Stimulated activated CD4-positive, alpha-beta T cell treated with anti-CD3 and anti-CD28 coated beads, Interleukin-1b, Interleukin-23, amount 100 ng/mL, for 24 hours (primary cell): ENCODE measurements around the gene ITK.
"Not testable (repeated sequence)": the region's sequence is repeated elsewhere in the genome, so short reads cannot be mapped to it uniquely, and the experiment has no call there.

ENCODE experiments used
- DNase-seq, 4 experiments: peaks; one replicate each; pipeline ENCODE4 v3.0.0-alpha.2; 2020; ENCODE audit warnings: low read depth in 4 of 4, low spot score in 1 of 4

Gene ITK

DNA sequence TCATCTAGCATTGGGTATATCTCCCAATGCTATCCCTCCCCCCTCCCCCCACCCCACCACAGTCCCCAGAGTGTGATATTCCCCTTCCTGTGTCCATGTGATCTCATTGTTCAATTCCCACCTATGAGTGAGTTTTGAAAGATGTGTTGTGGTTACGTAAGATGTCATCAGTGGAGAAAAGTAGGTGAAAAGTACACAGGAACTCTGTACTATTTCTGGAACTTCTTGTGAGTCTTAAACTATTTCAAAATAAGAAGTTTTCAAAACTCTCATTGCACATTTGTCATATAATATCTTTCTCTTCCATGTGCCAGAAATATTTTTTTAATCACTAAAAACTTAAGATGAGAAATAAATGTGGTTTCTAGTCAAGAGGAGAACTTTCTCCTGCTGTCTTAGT is 30.0 kb downstream of the ITK start:
- not testable (repeated sequence) for DNase-seq

DNA sequence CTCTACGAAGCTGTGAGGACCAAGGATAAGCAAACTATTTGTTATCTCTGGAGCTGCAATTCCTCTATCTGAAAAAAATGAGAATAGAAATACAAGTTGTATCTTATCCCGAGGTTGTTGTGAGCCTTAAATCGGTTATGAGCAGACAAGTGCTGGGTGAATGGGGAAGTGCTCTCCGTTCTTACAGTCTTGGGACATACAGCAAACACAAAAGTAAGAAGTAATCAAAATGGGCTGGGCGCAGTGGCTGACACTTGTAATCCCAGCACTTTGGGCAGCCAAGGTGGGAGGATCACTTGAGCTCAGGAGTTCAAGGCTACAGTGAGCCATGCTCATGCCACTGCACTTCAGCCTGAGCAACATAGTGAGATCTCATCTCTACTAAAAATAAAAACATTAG is 31.7 kb downstream of the ITK start:
- DNase-seq = no peak

DNA sequence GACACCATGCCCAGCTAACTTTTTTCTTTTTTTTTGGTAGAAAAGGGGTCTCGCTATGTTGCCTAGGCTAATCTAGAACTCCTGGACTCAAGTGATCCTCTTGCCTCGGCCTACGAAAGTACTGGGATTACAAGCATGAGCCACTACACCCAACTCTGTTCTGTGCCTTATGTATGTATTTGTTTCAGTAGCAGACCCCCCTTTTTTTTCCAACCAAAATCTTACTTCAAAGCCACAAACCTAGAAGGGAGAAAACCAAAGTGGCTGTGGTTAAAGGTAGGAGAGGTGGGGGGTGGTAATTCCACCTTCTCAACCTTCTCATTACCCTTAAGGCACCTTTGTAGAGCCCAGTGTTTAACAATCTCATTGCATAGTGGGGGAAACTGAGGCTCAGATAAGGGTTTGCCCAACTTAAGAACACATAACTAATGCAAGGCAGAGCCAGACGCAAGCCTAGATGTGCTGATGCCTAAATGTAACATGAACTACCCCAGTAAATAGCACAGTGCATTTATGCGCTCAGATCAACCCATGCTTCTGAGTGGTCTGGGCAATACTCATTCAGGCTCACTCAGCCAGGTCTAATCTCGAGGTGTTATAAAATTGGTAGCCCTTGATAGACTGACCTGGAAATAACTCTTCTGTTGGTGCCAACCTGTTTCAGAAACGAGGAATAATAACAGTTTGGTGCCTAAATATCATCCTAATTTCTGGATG is 33.0 kb downstream of the ITK start:
- DNase-seq = no peak

DNA sequence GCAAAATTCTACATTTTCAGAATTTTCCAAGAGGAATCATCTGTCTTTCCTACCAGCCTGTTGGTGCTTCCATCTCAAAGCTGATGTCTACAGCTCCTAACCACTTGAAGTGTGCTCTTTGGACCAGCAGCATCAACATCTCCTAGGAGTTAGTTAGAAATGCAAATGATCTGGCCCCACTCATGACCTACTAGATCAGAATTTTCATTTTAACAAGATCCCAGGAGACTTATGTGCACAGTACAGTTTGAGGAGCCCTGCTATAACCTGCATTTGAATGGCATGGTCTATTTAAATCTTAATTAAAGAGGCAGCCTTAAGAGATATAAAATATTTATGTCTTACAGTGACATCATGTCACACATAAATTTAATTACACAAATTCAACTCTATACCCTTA is 33.8 kb downstream of the ITK start:
- DNase-seq = no peak

DNA sequence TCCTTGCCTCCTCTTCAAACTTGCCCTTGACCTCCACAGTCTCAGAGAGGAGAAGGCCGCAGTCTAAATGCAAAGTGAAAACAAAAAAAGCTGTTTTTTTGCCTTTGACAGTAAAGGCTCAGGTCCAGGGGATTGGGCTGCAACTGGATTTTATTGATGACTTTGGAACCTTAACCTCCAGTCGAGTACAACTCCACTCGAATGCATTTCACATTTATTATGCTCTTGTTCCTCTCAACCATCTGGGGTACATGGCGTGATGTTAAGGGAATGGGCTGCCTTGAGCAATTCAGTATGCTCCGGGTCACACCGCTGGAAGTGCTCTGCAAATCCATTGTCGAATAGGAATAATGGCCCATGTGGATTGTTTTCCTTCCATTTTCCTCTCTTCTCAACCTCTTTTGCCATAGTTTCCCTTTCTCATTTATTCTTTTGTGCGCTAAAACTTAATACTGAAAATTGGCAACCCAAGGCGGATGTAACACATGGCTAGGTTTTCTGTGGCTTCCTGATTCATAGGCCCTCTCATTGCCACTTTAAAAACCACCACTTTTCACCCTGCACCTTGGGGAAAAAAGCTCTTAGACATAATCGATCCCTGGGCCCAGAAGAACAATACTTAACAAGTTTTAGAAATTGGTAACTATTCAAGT is 34.3 kb downstream of the ITK start:
- DNase-seq = no peak

DNA sequence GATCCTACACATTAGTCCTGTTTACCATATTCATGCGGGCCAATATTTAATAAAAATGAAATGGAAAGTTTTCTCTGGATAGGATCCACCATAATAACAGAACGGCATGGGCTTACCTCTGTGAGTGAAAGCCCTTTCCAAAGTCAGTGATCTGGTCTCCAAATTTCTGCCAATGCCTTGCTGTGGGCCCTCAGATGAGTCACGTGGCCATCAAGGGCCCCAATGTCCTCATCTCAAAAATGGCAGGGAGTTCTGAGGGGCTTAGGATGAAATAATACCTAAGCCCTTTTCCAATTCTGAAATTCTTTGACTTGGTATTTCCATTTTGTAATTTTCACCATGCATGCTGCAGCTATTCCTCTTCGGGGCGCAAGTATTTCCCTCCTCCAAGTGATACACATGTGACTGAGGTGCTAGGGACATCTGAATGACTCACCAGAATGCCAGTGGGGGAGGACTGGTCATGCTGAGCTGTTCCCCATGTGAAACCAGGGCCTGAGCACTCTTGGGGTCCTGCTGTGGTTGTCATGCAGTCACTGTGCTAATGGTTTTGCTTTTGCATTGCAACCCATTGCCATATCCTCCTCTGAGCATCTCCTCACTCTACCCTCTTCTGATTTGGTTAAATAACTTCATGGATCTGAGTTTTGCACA is 35.0 kb downstream of the ITK start:
- DNase-seq = no peak

DNA sequence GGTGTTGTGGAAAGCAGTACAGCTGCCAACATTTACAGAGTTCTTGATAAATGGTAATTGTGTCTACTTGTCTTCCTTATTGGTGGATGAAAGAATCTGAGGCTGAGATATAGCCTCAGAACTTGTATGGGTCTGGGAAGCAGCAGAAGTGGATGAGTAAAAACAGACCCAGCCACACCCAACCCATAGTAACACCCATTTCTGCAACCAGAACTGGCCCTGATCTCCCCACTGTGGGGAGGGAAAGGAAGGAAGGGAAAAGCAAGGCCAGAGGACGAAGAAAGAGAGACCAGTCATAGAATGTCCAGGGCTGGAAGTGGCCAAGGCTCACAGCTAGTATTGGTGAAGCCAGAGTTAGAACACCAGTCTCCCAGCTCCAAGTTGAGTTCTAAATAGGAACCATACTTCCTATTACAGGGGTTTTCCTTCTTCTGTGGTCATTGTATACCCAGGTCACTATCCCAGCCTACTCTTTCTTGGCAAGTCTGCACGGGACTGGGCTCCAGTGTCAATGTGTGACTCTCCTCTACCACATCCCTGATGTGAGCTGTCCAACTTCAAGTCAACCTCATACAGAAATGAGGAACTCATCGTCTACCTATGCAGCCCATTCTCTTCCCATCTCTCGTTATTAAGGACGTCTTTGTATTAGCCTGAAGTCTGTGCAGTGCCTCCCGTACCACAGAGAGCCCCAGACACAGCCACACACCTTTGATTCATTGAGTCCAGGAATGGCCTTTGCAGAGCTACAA is 35.9 kb downstream of the ITK start:
- no peak for DNase-seq

DNA sequence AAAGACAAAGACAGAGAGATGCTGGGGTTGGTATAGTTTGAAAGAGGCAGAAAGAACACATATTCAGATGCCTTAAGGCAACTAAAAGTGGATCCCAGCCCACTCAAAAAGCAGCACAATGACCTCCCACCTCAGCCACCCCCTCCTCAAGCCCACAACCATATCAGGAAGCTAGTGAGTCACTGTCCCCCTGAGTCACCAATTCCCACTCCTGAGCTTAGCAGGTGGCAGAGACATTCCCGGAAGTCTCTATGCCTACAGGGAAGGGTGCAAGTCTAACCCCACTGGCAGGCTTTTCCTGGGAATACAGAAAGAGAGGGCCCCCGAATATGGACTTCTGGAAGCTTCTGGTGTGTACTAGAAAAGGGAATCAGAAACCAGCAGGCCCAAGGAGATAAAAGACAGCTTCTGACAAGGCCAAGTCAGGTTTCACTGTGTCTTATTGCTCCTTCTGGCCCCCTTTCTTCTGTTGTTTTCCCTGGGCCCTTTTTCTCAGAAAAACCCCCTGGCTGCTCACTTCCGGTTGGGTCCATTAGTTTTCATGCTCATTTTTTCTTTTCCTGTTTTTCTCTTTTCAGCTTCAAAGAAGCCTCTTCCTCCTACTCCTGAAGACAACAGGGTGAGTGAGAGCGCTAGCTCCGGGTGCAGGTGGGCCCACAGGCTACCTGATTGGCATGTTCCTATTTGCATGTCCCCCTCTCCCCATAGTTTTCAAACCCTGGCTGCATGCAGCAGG is 36.8 kb downstream of the ITK start:
- DNase-seq = no peak

DNA sequence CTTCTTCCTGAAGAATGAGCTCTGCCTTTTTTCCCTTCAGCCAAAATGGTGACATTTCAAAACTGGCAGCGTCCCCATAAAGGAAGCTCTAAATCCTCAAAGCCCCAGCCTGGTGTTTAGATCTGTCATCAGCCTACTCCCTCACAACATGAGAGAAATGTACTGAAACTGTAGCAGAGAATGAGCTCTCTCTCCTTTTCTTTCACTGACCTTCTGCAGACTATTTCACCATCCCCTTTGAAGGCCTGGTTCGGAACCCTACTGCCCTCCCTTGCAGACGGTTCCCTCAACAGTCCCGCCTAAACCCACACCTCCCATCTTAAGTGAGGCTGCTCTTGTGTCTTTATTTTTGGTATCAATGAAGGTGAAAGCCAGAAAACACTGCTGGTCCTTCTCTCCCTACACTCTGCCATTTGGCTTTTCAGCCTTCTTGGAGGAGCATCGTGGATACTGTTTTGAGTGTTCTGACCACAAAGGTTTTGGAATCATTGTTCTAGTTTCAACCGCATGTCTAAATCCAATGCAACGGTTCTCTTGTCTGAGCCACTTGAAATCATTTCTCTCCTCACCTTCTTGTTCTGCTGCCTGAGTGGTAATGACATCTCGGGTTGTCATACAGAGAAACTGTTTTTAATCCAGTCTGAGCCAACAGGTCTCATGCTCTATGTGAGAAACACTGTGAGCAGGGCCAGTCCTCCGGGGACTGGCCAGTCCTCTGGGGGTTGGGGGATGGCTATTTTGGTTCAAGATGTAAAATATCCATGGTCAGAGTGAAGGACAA is 39.0 kb downstream of the ITK start:
- DNase-seq = no peak

DNA sequence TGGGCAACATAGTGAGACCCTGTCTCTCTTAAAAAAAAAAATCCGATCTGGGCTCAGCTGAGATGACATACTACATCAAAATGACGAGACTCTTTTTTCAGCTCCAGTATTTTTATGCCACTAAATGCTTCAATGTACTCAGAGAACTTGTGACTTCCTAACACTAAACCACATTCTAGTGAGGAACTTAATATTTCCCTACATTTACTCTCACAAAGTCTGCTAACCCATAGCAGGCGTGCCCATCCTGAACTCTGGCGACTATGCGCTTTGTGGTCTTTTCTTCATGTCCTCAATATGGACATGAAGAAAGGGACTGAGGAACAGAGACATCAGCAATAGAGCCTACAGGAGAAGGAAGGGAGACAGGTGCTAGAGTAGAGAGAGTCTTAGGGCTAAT is 41.3 kb downstream of the ITK start:
- DNase-seq = no peak

DNA sequence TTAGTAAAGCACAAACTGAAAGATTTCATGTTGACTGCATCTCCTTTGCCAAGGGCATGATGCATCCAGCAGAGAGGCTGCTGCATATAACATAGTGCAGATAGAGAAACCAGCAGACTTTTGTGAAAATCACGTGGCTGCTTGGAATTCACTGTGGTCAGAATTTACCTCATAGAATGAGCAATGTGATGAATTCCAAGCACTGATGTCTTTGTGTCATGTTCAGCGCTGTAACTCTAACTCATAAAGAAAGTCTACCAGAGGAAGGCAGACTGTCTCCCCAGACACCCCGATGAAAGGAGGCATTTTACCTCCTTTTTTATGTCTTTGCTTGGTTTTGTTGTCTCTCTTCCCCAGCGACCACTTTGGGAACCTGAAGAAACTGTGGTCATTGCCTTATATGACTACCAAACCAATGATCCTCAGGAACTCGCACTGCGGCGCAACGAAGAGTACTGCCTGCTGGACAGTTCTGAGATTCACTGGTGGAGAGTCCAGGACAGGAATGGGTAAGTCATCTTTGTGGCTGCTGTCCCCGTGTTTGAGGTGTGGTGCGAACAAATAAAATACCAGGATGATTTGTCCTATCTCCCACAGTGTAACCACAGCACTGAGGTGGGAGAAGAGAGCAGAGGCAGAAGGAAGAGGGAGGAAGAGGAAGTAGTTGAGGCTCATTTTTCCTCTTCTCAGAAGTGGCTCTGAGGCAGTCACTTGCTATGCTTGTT is 42.0 kb downstream of the ITK start:
- DNase-seq = peak in 2 of 4 experiments; percentile 44 to 60

DNA sequence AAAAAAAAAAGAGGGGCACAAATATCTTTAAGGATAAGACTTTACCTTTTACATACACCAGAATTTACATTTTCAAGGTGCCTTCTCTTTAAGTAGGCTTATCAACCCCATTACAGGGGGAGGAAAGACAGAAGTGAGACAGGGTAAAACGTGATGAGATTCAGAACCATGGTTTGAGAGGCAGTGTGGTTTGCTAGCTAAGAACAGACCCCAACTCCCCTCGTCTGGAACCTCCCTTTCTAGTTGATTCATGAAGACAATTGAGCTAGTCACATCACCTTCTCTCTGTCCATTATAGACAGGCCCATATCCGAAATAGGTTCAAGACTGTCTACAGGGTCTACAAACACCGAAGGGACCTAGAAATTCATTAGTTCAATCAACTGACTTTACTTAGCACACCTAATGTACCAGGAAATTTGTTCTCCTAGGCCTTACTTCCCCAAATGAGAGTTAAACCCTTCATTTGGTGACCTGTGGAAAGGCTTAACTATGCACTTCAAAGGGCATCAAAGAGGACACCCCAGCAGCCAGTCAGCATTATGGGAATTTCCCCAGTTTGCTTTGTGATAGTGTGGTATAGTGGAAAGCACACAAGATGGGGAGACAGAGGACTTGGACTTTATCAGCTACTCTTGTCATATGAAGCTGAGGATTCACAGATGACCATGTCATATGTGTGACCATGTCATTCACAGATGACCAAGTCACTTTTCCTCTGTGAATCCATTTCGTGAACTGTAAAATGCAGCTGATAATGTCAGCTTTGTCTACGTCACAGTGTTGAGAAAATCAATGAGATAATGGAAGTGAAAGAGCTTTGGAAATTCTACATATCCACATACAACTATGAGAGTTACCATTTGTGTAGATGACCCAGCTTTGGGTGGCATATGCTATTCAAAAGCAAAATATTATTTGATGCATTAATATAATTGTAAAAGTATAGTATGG is 45.1 kb downstream of the ITK start:
- DNase-seq = no peak

DNA sequence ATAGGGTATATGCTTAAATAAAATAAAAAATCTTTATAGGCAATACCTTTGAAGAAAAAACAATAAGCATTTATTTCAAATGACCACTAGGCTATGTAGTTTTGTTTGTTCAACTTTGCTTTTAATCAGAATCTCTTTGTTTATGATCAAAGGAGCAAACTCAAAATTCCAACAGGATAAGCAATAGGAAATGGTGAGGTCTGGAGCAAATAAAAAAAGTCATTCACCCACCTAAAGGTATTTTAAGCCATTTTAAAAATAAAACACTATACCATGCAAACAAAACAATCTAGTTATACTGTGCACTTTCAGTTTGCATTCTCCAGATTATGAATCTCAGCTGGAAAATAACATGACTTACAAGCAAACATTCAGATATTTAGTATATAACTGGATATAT is 50.0 kb downstream of the ITK start:
- DNase-seq = no peak

DNA sequence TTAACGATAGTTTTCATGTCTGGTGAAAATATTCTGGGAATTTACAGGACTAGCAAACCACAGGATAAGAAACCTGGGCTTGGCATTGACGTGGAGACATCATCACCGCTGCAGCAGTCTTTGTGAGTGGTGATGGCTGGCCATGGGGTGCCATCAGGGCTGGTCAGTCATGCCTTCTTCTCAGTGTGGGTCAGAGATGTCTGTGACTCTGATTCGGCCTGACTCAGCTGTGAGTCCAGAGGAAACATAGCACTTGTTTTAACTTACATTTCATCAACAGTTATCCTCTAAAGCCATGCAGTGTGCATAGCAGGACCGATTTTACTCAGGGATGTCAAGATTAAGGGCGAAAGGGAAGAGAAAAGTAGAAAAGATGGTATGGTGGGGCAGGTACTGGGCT is 52.1 kb downstream of the ITK start:
- DNase-seq = no peak

DNA sequence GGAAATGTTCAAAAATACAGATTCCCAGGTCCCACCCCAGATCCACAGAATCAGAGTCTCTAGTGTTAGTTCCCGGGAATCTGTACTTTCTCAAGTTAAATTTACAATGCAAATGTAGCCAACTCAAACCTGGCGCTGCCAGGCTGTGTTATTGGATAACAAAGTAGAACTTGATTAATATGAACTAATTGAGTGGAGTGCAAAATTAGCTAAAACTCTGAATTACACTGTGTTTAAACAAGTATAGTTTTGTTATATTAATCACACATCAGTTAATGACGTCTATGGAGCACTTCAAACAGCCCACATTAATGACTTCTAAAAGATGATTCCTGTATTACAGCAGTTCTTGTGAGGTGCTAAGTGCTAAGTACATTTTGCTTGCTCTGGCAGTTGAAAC is 52.9 kb downstream of the ITK start:
- DNase-seq = no peak

DNA sequence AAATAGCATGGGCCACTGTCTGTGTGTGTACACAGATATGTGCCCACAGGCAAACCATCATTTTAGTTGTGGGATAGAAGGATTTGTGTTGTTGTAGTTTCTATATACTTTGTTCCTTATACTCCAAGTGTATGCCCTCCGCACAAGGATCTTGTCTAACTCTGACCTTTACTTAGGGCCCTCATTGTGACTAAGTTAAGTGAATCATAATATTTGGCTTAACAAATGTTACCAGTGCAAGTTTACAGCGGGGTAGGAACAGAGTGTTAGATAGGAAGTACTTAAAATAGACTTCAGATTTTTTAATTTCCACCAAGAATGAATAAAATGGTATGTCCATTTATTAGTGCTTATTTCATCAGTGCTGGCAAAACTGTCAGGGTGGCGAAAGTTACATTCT is 55.8 kb downstream of the ITK start:
- no peak for DNase-seq

DNA sequence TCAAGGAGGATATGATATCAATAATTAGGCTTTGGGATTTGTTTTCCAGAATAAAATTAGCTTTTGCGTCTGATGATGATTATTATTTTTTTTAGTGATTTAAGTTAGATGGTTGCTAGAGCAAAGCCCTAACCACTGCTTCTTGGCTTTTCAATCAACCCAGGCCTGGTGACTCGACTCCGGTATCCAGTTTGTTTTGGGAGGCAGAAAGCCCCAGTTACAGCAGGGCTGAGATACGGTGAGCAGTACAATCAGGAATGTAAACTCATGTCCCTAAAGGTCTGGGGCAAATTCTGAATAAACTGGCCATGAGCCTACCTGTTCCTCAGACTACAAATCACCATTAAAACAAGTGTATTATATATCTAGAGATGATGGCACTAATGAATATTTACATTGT is 60.8 kb downstream of the ITK start:
- DNase-seq = no peak

DNA sequence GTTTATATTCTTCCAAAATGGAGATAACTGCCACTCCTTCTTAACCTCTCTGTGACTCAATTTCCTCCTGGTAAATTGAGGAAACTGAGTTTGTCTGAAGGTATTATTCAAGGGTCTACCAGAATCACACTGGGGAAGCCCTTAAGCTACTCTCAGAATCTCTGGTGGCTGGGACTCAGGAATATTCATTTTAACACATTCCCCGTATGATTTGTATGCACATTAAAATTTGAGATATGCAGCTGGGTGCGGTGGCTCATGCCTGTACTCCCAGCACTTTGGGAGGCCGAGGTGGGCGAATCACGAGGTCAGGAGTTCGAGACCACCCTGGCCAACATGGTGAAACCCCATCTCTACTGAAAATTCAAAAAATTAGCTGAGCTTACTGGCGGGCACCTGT is 64.1 kb downstream of the ITK start:
- DNase-seq = not testable (repeated sequence)

DNA sequence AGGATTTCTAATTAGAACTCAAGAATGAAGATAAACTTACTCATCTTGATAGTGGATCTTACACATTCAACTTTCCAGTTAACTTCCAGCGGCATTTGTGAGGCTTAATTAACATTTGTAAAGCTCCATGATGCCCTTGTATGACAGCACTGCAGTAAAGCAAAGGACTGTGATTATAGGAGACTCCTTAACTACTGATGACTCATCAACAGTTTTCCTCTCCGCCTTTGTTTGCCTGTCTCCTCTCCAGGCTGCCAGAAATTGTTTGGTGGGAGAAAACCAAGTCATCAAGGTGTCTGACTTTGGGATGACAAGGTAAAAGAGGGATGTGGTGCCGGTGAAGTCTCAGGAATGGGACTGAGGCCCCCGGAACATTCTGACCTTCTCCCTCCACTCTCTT is 64.8 kb downstream of the ITK start:
- DNase-seq = no peak
